Kasumi-1 (cell line): ENCODE data around the gene GBX2.
"Not testable (repeated sequence)": the region's sequence is repeated elsewhere in the genome, so short reads cannot be mapped to it uniquely, and the experiment has no call there.

ENCODE experiments used
- DNase-seq, 2 experiments: peaks; one replicate each; lab custom pipeline; 2025; lab: John Stamatoyannopoulos, UW

GBX2 gene

GRCh38 chr2:236156095-236156859 is 11.9 kb downstream of the GBX2 start:
- no peak for DNase-seq

- DNase-seq, result no peak
These were observed 12.8 kb downstream of the GBX2 start for GRCh38 chr2:236155406-236155805.

GRCh38 chr2:236146436-236146835 is 21.8 kb downstream of the GBX2 start:
- no peak for DNase-seq

GRCh38 chr2:236143811-236144210 is 24.4 kb downstream of the GBX2 start:
- DNase-seq, result no peak

GRCh38 chr2:236141616-236142015 is 26.6 kb downstream of the GBX2 start:
- not testable (repeated sequence) for DNase-seq

GRCh38 chr2:236137066-236137465 is 31.1 kb downstream of the GBX2 start:
- no peak for DNase-seq

- DNase-seq, result no peak
These were observed 31.6 kb downstream of the GBX2 start for GRCh38 chr2:236136538-236136937.

GRCh38 chr2:236133410-236134012 is 34.7 kb downstream of the GBX2 start:
- no peak for DNase-seq

- DNase-seq, result no peak
These were observed 37.0 kb downstream of the GBX2 start for GRCh38 chr2:236131073-236131692.

- no peak for DNase-seq
These were observed 37.7 kb downstream of the GBX2 start for GRCh38 chr2:236130349-236130998.

GRCh38 chr2:236129935-236130334 is 38.3 kb downstream of the GBX2 start:
- no peak for DNase-seq

- no peak for DNase-seq
These were observed 39.9 kb downstream of the GBX2 start for GRCh38 chr2:236128321-236128720.

GRCh38 chr2:236127010-236127409 is 41.2 kb downstream of the GBX2 start:
- DNase-seq, result no peak

GRCh38 chr2:236125541-236125940 is 42.6 kb downstream of the GBX2 start:
- no peak for DNase-seq

- DNase-seq, result no peak
These were observed 43.8 kb downstream of the GBX2 start for GRCh38 chr2:236124182-236124893.

GRCh38 chr2:236123716-236124115 is 44.5 kb downstream of the GBX2 start:
- DNase-seq, result no peak

GRCh38 chr2:236122236-236122635 is 46.0 kb downstream of the GBX2 start:
- no peak for DNase-seq

GRCh38 chr2:236121546-236121945 is 46.6 kb downstream of the GBX2 start:
- DNase-seq, result no peak

GRCh38 chr2:236120829-236121228 is 47.4 kb downstream of the GBX2 start:
- no peak for DNase-seq

- DNase-seq, result no peak
These were observed 48.0 kb downstream of the GBX2 start for GRCh38 chr2:236120141-236120601.

GRCh38 chr2:236119476-236119875 is 48.7 kb downstream of the GBX2 start:
- no peak for DNase-seq

- DNase-seq, result no peak
These were observed 49.2 kb downstream of the GBX2 start for GRCh38 chr2:236119003-236119402.
